SKM-1 (cell line): ENCODE data around the gene DNAH10.

Experiments used
- DNase-seq: peaks from one replicate; lab custom pipeline; 2025; ENCODE audit not compliant: unreplicated experiment; lab: John Stamatoyannopoulos, UW

Gene DNAH10

DNA sequence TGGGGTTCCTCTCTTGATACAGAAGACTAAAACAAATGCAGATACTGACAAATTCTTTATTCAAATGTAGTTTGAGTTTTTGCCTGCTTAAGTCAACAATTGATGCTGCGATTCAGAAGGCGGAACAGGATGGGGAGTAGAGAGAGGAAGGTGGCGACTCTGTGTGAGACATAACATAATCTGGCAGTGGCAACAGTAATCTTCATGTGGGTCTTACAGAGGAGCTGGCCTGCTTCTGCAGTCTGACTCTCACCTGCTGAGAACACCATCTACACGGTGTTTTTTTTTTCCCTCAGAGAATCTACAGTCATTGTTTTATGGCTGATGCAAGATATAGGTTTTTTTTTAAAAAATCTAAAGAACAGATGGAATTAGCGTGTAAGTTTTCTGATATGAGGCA, 200.4 kb downstream of the DNAH10 start:
- no peak for DNase-seq

DNA sequence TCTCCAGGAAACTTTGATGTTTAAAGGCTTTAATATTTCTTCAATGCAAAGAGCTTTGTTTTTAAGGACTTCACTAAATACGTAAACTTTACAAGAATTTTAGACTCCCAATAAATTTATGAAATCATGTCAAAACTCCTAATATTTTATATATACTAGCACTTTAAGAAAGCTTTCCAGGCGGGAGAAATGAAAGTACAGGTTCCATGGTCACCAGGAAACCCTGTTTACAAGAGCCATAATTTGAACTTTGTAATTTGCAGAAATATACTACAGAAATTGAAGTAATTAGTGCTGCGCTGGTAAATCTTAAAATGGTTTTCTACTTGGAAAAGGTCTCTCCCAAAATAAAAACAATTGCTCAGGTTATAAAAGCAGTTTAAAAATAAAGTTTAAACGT, 201.7 kb downstream of the DNAH10 start:
- no peak for DNase-seq

- DNase-seq: no peak
Measured at GRCh38 chr12:123965382-123965781, 203.3 kb downstream of the DNAH10 start.

GRCh38 chr12:123966596-123966995, 204.5 kb downstream of the DNAH10 start:
- DNase-seq: no peak

DNA sequence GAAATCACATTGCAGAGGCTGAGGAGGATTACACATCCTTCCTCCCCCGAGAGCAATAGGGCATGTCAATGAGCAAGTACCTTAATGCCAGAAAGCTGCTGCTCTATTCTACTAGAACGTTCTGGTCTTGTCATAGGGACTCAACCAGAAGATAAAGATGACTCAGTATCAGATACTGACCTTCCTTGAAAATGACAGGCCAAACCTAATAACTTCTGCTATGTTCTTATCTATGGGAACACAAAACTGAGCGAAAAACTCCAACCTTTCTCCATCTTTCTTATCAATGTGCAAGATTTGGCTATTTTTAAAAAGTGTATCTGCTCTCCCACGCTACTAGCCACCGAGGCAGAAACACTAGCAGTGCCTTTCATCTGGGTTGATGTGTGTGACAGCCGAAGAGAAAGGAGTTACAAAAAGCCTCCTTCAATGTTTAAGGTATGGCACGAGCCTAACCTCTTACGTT, 205.1 kb downstream of the DNAH10 start:
- DNase-seq: no peak

DNA sequence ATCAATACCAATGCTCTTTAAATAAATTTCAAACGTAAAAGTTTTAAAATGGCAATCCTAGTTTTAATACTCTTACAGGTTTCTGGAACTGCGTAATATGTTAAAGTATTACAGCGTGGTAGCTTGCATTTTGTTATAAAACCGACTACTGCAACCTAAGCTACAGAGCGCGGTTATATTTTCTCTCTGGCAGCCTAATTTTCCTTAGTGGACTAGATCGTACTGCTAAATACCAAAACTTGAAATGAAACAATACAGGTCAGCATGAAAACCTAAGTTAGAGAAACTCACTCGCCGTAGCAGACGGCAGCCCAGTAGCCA, 209.3 kb downstream of the DNAH10 start:
- no peak for DNase-seq

DNA sequence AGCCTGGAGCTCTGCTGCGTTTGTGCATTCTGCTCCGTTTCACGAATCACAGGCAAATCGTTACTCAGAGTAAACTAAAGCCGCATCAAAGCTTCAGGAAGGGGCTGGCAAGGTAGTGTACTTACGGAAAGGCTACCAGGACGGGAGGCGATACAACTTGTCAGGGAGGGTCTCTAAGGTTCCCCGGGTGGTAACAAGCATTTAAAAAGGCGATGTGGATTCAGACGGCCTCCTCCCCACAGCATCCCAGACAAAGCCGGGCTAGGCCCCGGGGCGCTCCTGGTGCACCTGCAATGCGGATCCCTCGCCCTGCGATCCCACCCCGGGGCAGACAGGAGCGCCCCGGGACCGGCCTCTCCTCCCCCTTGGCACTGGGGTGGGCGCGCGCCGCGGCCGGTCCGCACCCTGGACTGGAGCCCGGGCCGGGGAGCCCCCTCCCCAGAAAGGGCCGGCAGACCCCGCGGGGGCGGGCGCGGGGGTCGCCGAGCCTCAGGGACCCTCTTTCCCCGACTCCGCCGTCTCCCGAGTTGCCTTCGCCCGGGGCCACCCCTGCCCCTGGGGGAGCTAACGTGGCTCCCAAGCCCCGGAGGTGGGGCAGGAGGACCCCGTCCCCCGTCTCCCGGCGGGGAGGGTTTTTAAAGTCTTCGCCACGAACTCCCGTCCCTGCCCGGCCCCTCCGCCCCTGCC, 209.8 kb downstream of the DNAH10 start:
- DNase-seq: no peak

DNA sequence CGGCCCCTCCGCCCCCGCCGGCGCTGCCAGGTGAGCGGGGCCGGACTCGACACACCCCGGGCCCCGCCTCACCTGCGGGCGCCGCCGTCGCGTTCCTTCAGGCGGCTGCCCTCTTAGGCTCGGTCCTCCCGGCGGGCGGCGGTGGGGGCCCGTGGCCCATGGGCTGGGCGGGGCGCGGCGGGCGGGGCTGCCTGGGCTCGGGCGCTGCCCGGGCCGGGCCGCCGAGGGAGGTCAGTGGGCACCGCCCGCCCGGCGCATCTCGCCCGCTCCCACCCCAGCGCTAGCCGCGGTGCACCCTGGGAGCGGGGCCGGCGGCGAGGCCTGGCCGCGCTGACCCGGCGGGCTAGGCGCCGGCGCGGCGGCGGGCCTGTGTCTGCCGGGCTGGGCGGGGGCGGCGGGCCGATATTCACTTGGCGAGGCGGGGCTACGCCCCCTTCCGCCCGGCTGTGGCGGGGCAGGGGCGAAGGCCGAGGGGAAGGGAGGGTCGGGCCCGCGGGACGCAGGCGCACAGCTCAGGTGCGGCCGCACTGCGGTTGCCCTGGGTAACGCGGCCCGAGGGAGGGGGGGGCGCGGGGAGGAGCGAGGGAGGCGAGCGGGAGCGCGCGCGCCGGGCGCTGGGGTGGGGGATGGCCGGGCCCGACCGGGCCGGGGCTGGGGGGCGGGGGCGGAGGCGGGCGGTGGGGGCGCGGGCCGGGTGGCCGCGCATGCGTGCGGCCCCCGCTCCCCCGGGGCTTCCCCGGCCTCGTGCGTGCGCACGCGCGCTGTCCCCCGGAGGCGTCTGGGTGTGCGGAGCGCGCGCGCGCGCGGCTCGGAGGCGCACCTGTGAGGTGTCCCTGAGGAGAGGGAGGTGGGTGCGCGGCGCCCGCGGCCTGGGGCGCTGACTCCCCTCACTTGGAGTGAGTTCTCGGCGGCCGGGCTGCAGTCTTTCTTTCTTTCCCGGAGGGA, 210.6 kb downstream of the DNAH10 start, which contains the start of the genes CCDC92 and ZNF664:
CCDC92 (minus strand) TSS at position 375 of the 945 bp plus-strand sequence. CDS start 28,526 bp downstream, outside the sequence.
ZNF664 (plus strand) TSS at position 759 of the 945 bp plus-strand sequence. CDS start 38,930 bp downstream, outside the sequence.
- DNase-seq: no peak

DNA sequence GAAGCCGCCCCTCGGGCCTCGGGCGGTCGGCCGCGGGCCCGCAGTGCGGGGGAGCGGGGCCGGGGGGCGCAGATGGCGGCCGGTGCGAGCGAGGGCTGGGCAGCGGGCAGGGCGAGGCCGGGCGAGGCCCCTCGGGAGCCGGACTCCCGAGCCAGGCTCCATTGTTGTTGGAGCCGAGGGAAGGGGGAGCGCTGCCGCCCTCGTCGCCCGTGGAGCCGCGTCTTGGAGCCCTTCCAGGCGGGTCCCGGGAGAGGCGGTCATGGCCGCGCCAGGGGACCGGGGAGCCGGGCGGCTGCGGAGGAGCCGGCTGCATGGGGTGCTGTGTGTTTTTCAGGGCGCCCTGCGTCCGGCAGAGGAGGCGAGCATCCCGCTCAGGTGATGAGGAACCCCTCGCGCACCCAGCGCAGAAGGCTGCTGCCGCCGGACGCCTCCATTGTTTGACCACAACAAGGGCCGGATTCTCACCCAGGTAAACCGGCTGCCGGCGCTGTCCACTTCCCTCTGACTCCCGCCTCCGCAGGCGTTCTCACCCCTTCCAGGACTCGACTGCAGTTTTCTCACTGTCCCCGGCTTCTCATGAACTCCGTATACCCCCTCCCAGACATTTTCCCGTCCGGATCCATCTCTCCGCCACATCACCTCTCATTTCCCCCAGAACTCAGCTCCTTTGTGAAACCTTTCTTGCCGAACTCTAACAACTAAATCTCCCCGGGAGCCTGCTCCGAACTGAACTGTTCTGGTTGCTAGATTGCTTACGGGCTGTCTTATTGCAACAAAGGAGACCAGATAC, 211.6 kb downstream of the DNAH10 start:
- DNase-seq: no peak

GRCh38 chr12:123976227-123976826, 214.2 kb downstream of the DNAH10 start:
- DNase-seq: no peak

GRCh38 chr12:123979566-123979965, 217.5 kb downstream of the DNAH10 start:
- no peak for DNase-seq

DNA sequence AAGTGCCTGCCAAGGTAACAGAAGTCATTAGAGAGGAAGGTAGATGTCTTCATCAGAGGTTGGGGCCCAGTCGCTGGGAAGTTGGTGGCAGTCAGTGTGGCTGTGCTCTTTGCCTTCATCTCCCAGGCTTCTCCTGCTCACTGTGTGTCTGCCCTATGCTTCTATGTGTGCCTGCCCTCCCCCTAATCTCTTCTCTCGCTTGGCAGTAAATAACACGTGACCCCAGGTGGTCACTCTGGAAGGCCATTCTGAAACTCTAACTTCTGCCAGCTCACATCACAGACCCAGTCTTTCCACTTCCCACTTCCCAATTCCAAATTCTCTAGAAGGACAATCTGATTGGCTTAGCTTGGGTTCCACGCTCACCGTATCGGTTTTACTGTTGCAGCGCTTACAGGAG, 220.2 kb downstream of the DNAH10 start:
- no peak for DNase-seq

DNA sequence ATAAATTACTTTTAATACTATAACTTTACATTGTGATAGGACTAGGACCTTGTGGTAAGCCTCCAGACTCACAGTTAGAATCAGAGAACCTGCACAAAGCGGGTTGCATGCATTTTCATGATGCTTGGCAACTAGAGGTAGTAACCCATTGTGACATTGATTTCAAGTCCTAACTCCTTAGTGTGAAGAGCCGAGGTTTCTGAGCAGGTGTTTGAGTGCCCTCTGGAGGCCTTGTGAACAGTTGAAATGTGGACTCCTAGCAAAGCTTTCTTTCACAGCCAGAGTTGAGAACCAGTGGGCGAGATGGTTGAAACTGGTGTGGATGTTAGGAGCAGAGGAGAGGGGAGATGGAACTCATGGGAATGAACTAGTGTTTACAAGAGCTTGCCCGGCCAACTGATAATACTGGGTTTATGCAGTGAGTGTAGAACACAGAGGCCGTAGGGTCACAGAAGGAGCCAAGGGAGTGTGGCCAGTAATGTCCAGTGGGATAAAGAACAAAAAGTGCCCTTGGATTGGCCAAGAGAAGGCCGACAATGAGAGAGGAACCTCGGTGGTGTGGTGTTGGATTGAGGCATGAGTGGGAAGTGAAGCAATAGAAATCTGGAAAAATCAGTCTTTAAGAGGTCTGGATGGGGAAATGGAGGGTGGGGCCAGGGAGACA, 221.9 kb downstream of the DNAH10 start:
- no peak for DNase-seq

- no peak for DNase-seq
Measured at GRCh38 chr12:123984903-123985302, 222.8 kb downstream of the DNAH10 start.
